ENCODE data around the gene FCAR.
"Not testable (repeated sequence)": the region's sequence is repeated elsewhere in the genome, so short reads cannot be mapped to it uniquely, and the experiment has no call there.

Gene FCAR

DNA sequence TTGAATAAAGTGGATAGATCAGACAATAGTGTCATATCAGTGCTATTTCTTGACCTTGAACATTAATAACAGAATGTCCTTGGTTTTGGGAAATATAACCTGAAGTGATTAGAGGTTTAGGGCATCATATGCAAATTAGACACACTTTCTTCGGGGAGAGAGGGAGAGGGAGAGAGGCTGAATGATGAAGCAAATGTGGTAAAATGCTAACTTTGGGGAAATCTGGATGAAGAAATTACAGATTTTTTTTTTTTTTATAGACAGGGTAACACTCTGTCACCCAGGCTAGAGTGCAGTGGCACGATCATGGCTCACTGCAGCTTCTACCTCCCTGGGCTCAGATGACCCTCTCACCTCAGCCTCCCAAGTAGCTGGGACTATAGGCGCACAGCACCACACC lies 28.0 kb downstream of the FCAR start:
- Histone ChIP-seq H3K79me2 (ENCODE audit: insufficient read depth, low read depth) (no peaks in the 10 kb centered on the region), H3K27ac (no peak overlapping the region), H3K4me2 (no peak overlapping the region), H3K4me1 (ENCODE audit: low read depth, poor library complexity, severe bottlenecking) (no peaks in the 10 kb centered on the region), H3K9ac (no peak overlapping the region), H3K36me3 (ENCODE audit: insufficient read depth) (no peaks in the 10 kb centered on the region), H2AFZ (ENCODE audit: low read depth) (no peak overlapping the region), H3K27me3 (ENCODE audit: insufficient read depth, low read depth) (peaks cover 30% of the 10 kb centered on the region; the same call in 1 of the 2 replicates), H4K20me1 (ENCODE audit: insufficient read depth) (no peaks in the 10 kb centered on the region), H3K4me3 (IDR thresholded peaks at IDR 0.05; ENCODE audit: insufficient read depth, low read depth, low read length) (no peak overlapping the region)
- TF ChIP-seq, protein P1, sequence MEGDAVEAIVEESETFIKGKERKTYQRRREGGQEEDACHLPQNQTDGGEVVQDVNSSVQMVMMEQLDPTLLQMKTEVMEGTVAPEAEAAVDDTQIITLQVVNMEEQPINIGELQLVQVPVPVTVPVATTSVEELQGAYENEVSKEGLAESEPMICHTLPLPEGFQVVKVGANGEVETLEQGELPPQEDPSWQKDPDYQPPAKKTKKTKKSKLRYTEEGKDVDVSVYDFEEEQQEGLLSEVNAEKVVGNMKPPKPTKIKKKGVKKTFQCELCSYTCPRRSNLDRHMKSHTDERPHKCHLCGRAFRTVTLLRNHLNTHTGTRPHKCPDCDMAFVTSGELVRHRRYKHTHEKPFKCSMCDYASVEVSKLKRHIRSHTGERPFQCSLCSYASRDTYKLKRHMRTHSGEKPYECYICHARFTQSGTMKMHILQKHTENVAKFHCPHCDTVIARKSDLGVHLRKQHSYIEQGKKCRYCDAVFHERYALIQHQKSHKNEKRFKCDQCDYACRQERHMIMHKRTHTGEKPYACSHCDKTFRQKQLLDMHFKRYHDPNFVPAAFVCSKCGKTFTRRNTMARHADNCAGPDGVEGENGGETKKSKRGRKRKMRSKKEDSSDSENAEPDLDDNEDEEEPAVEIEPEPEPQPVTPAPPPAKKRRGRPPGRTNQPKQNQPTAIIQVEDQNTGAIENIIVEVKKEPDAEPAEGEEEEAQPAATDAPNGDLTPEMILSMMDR (conservative IDR thresholded peaks at IDR 0.05; ENCODE audit: low read depth, low read length): no peak

- peaks cover 26% of the 10 kb centered on the region; the same call in 1 of the 2 replicates for H3K27me3 ChIP-seq (ENCODE audit: insufficient read depth, low read depth)
- no peaks in the 10 kb centered on the region for H4K20me1 ChIP-seq (ENCODE audit: insufficient read depth)
- no peaks in the 10 kb centered on the region for H3K36me3 ChIP-seq (ENCODE audit: insufficient read depth)
- H2AFZ ChIP-seq (ENCODE audit: low read depth): no peak overlapping the region
- H3K4me2 ChIP-seq: no peak overlapping the region
- no peaks in the 10 kb centered on the region for H3K79me2 ChIP-seq (ENCODE audit: insufficient read depth, low read depth)
- H3K27ac ChIP-seq: no peak overlapping the region
- TF ChIP-seq, protein P1 (conservative IDR thresholded peaks at IDR 0.05; ENCODE audit: low read depth, low read length): no peak
- H3K4me3 ChIP-seq (IDR thresholded peaks at IDR 0.05; ENCODE audit: insufficient read depth, low read depth, low read length): no peak overlapping the region
- H3K9ac ChIP-seq: no peak overlapping the region
- no peaks in the 10 kb centered on the region for H3K4me1 ChIP-seq (ENCODE audit: low read depth, poor library complexity, severe bottlenecking)
Measured at GRCh38 chr19:54903303-54903702, 29.3 kb downstream of the FCAR start.

GRCh38 chr19:54904261-54904660 lies 30.2 kb downstream of the FCAR start:
- H3K27me3 ChIP-seq (ENCODE audit: insufficient read depth, low read depth): peaks cover 17% of the 10 kb centered on the region; the same call in 1 of the 2 replicates
- H2AFZ ChIP-seq (ENCODE audit: low read depth); H3K4me3 ChIP-seq (IDR thresholded peaks at IDR 0.05; ENCODE audit: insufficient read depth, low read depth, low read length); H4K20me1 ChIP-seq (ENCODE audit: insufficient read depth); H3K36me3 ChIP-seq (ENCODE audit: insufficient read depth); H3K9ac ChIP-seq; H3K4me2 ChIP-seq; H3K27ac ChIP-seq; H3K4me1 ChIP-seq (ENCODE audit: low read depth, poor library complexity, severe bottlenecking); H3K79me2 ChIP-seq (ENCODE audit: insufficient read depth, low read depth): not testable (repeated sequence)

- H3K4me1 ChIP-seq (ENCODE audit: low read depth, poor library complexity, severe bottlenecking): no peaks in the 10 kb centered on the region
- no peaks in the 10 kb centered on the region for H3K36me3 ChIP-seq (ENCODE audit: insufficient read depth)
- no peak overlapping the region for H3K4me3 ChIP-seq (IDR thresholded peaks at IDR 0.05; ENCODE audit: insufficient read depth, low read depth, low read length)
- no peaks in the 10 kb centered on the region for H3K79me2 ChIP-seq (ENCODE audit: insufficient read depth, low read depth)
- TF ChIP-seq, protein P1 (conservative IDR thresholded peaks at IDR 0.05; ENCODE audit: low read depth, low read length): no peak
- no peak overlapping the region; the same call in 1 of the 2 replicates for H2AFZ ChIP-seq (ENCODE audit: low read depth)
- H3K9ac ChIP-seq: no peak overlapping the region
- peaks cover 9% of the 10 kb centered on the region; the same call in 1 of the 2 replicates for H3K27me3 ChIP-seq (ENCODE audit: insufficient read depth, low read depth)
- H3K4me2 ChIP-seq: no peak overlapping the region
- H3K27ac ChIP-seq: no peak overlapping the region
- no peaks in the 10 kb centered on the region for H4K20me1 ChIP-seq (ENCODE audit: insufficient read depth)
Measured at GRCh38 chr19:54905421-54905802, 31.4 kb downstream of the FCAR start.

DNA sequence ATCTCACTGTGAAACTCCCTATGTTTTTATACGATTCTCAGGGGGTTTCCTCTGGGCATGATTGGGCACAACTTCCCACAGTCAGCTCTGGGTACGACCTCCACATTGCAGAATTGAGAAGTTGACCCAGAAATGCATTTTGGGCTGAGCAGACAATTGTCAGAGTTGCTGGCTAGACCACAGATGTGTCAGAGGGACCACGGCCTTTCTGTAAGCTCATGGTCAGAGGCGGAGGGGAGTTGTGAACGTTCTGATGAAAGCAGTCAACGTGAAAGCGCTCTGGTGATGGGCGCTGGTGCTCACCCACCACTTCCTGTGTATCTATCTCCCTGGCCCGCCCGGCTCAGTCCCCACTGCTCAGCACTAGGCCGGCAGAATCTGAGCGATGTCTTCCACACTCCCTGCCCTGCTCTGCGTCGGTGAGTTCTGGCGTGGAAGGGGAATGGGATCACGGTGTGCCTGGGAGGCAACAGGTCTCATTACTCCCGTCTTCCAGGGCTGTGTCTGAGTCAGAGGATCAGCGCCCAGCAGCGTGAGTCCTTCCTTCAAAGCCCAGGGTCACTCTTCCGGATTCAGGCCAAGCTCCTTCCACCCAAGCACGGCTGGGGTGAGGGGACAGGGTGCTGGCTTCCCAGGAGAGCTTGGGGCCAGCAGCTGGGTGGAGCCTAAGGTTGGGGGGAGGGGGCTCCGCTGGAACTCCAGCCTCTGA lies 31.9 kb downstream of the FCAR start, which contains the start of gene NCR1:
Gene NCR1 (plus strand): TSS at position 346 of the 709 bp plus-strand sequence. CDS start 40 bp downstream, at position 386.
- Histone ChIP-seq H2AFZ (ENCODE audit: low read depth) (peak within 1 kb of the TSS; percentile 24; the same call in 1 of the 2 replicates), H3K4me3 (IDR thresholded peaks at IDR 0.05; ENCODE audit: insufficient read depth, low read depth, low read length) (no peak within 1 kb of the TSS), H4K20me1 (ENCODE audit: insufficient read depth) (no peaks in the 10 kb centered on the region), H3K36me3 (ENCODE audit: insufficient read depth) (no peaks in the 10 kb centered on the region), H3K4me1 (ENCODE audit: low read depth, poor library complexity, severe bottlenecking) (no peaks in the 10 kb centered on the region), H3K9ac (no peak within 1 kb of the TSS), H3K79me2 (ENCODE audit: insufficient read depth, low read depth) (no peaks in the 10 kb centered on the region), H3K27ac (no peak within 1 kb of the TSS), H3K27me3 (ENCODE audit: insufficient read depth, low read depth) (peaks cover 8% of the 10 kb centered on the region; the same call in 1 of the 2 replicates), H3K4me2 (no peak within 1 kb of the TSS)
- TF ChIP-seq, protein P1 (conservative IDR thresholded peaks at IDR 0.05; ENCODE audit: low read depth, low read length): no peak

Data from KMS-11 (cell line).